ENCODE data around the gene CADM2.

CADM2 gene

GRCh38 chr3:84983490-84983889 lies 24.7 kb downstream of the CADM2 start:
- no peak for DNase-seq (ENCODE audit: low read depth in 1 of 2, low spot score in 1 of 2)

GRCh38 chr3:84984429-84984828 lies 25.6 kb downstream of the CADM2 start:
- no peak for DNase-seq (ENCODE audit: low read depth in 1 of 2, low spot score in 1 of 2)

- DNase-seq (ENCODE audit: low read depth in 1 of 2, low spot score in 1 of 2): no peak
Observed at GRCh38 chr3:84985795-84986194, 27.0 kb downstream of the CADM2 start.

GRCh38 chr3:84987706-84988504 lies 29.1 kb downstream of the CADM2 start:
- DNase-seq (ENCODE audit: low read depth in 1 of 2, low spot score in 1 of 2): no peak

- no peak for DNase-seq (ENCODE audit: low read depth in 1 of 2, low spot score in 1 of 2)
Observed at GRCh38 chr3:84989102-84989501, 30.3 kb downstream of the CADM2 start.

DNA sequence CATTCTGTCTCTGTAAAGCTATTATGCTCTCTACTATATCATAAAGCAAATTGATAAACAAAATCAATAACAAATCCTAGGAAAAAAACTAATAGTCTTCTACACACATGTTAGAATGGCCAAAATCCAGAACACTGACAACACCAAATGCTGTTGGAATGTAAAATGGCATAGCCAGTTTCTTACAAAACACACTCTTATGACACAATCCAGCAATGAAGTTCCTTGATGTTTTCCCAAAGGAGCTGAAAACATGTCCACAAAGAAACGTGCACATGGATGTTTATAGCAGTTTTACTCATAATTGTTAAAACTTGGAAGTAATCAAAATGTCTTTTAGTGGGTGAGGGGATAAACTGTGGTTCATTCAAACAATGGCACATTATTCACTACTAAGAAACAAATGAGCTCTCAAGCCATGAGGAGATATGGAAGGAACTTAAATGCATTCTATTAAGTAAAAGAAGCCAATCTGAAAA lies 32.7 kb downstream of the CADM2 start:
- DNase-seq (ENCODE audit: low read depth in 1 of 2, low spot score in 1 of 2): no peak

- DNase-seq (ENCODE audit: low read depth in 1 of 2, low spot score in 1 of 2): no peak
Observed at GRCh38 chr3:84993956-84994355, 35.2 kb downstream of the CADM2 start.

DNA sequence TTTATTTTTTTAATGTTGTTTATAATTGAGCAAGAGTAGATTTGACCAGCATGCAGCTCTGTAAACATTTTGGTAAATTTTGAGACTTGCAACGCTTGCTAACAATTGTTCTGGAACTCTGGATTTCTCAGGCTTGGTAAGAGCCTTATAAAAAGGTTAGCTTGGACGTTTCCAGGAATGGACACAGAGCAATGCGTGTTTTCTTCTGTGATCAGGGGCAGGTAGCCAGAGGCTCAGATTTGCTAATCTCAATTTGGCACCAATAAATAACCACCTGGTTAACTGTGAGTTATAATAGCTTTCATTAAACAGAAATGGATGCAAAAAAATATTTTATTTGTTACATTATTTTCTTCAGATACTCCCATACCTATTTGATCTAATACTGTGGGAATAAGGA lies 39.8 kb downstream of the CADM2 start:
- DNase-seq (ENCODE audit: low read depth in 1 of 2, low spot score in 1 of 2): no peak

DNA sequence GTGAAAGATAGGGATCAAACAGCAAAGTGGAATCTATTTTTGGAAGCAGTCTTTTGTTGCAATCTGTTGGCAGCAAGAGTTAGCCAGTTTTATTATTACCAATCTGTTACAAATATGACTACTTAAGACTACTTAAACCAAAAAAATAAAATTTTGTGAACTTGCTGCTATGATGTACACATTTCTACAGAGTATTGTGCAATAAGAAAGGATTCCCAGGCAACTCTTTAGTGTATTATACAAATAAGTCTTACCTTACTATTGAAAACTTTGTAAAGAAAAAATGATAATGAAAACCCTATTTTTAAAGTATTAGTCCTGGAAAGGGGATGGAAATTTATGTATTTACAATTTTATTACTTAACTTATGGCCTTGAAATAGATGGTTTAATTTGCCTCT lies 44.7 kb downstream of the CADM2 start:
- no peak for DNase-seq (ENCODE audit: low read depth in 1 of 2, low spot score in 1 of 2)

GRCh38 chr3:85004147-85004546 lies 45.4 kb downstream of the CADM2 start:
- no peak for DNase-seq (ENCODE audit: low read depth in 1 of 2, low spot score in 1 of 2)

DNA sequence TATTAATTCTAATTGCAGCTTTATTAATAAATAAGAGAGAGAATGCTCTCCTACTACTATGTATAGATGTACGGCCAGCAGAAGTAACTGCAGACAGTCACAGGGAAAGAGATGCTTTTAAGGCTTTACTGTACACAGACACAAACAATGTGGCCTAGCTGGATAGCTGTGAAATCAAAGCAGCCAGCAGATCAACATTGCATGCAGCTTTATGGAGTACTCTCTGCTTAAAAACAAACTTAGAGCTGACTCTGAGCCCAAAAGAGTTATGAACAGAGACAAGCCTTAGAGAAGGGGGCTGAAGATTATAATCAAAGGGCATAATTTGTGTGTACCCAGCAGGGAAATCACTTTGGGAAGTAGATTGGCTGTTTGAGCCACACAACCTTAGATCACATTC lies 47.2 kb downstream of the CADM2 start:
- no peak for DNase-seq (ENCODE audit: low read depth in 1 of 2, low spot score in 1 of 2)

- DNase-seq (ENCODE audit: low read depth in 1 of 2, low spot score in 1 of 2): no peak
Observed at GRCh38 chr3:85007195-85008094, 48.7 kb downstream of the CADM2 start.

DNA sequence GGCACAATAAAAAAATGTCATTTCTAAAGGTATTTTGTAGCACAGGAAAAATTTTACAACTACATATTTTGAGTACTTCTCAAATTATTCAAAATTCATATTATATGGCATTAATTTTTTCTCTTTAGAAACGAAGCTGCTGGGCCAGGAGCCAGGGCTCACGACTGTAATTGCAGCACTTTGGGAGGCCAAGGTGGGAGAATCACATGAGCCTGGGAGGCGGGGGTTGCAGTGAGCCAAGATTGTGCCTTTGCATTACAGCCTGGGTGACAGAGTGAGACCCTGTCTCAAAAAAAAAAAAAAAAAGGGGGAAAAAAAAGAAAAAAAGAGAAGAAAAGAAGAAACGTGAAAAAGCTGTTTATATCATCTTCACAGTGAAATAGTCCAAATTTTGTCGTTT lies 62.0 kb downstream of the CADM2 start:
- no peak for DNase-seq (ENCODE audit: low read depth in 1 of 2, low spot score in 1 of 2)

- no peak for DNase-seq (ENCODE audit: low read depth in 1 of 2, low spot score in 1 of 2)
Observed at GRCh38 chr3:85030052-85030451, 71.3 kb downstream of the CADM2 start.

DNA sequence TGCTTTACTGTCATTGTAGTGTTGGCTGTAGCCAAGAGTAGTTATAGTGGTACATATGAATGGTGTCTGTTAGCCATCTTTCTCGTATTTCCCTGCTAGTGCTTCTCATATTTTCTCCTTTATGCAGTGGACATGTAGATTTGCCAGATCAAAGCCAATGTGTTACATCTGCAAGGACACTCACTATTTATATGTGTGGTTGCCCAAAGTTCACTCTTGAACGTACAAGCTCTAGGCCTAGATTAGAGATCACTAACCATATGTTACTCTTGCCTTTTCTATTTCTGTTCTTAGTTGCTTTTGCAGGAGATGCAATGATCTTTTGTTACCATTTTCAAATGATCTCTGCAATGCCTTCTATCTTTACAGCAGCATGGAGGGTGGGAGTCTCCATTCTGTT lies 78.4 kb downstream of the CADM2 start:
- DNase-seq (ENCODE audit: low read depth in 1 of 2, low spot score in 1 of 2): no peak

DNA sequence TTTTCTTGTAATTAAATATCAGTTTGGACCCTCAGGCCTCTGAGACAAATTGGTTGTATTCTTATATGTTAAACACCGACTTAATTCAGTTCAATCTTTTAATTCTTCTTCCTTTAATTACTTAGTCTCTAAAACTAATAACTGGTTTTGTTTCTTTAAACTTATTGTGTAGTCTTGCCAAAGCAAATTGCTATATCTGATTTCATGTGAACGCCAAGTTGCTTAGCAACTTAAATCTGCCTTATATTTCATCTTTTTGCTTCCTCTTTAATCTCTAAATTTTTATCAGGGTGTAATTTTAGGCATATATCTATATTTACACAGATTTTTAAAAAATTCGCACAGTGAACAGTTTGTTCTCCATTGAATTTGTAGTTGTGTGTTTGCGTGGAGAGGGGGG lies 82.2 kb downstream of the CADM2 start:
- no peak for DNase-seq (ENCODE audit: low read depth in 1 of 2, low spot score in 1 of 2)

GRCh38 chr3:85041562-85042055 lies 82.8 kb downstream of the CADM2 start:
- no peak for DNase-seq (ENCODE audit: low read depth in 1 of 2, low spot score in 1 of 2)

DNA sequence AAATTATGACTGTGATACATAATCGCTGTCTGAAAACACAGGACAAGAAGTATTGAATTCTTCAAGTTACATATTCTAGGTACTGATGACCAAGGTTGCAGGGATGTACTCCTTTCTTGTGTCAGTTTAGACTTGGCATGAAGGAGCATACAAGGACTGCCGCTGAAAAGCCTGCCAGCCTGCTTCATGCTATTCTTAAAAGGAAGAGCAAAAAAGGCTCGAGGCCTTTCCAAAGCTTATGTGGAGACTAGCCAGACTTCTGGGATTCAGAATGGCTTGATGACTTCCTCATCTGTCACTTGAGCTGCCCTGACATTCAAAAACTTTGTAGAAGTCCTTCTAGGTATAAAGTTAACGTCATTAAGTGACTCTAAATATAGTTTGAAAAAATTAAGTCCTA lies 92.0 kb downstream of the CADM2 start:
- DNase-seq (ENCODE audit: low read depth in 1 of 2, low spot score in 1 of 2): no peak

- no peak for DNase-seq (ENCODE audit: low read depth in 1 of 2, low spot score in 1 of 2)
Observed at GRCh38 chr3:85051786-85052185, 93.0 kb downstream of the CADM2 start.

DNA sequence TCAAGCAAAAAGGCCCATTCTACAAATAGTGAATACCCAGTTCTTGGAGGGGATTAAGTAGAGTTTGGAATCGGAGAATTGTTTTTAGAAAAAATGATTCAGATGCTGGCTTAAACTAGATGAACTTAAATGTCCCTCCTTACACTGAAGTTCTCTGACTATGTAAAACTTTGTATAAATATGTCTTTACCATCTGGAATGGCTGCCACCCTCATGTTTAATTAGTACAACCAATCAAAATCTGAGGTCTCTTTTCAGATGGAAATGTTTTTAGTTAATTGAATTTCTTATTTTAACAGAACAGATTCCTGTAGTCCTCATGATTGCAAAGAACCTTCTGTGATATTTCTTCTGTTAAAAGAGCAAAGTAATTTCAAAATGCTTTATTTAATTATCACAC lies 94.8 kb downstream of the CADM2 start:
- no peak for DNase-seq (ENCODE audit: low read depth in 1 of 2, low spot score in 1 of 2)

DNA sequence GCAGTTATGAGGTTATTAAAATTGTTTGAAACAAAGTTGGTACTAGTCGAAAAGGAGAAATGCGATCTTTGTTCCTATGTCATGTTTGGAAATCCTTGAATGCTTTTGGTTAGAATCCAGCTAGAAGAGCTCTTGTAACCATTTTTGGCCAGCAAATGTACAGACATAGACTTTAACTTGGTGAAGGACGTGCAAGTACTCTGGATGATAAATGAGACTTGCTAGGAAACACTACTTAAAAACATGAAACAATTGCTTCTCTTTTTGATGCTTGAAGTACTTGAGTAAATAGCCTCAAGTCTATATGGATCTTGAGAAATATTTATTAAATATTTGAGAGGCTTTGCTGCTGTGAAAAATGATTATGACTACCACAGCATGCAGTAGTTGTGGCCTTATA lies 95.8 kb downstream of the CADM2 start:
- DNase-seq (ENCODE audit: low read depth in 1 of 2, low spot score in 1 of 2): no peak

DNA sequence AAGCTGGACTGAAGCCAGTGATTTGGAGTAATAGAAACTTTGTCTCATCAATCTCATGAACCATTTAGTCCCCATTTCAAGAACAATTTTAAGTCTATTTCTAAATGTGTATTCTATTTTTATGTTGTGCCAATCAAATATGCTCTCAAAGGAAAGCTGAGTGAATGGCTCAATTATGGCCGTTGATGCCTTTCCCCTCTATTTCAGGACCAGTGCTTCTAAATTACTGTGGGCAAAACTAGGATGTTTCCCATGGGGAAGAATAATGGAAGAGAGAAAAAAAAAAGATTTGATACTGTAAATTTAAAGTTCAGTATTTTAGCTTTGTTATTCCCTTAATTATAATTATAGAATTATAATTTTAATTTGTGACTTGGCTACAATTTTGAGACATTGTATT lies 110.1 kb downstream of the CADM2 start:
- DNase-seq (ENCODE audit: low read depth in 1 of 2, low spot score in 1 of 2): no peak

Measured in activated CD4-positive, alpha-beta T cell treated with anti-CD3 and anti-CD28 coated beads, Interleukin-2, amount 50 U/mL, for 24 hours (primary cell).